Stimulated activated CD8-positive, alpha-beta memory T cell treated with anti-CD3 and anti-CD28 coated beads, Interleukin-7, amount 100 ng/mL, for 1 hour (primary cell): ENCODE data around the gene LSM14A.
A peak's percentile ranks its signal among the peaks of the same experiment; 100 is the strongest.
"Not testable (repeated sequence)": the region's sequence is repeated elsewhere in the genome, so short reads cannot be mapped to it uniquely, and the experiment has no call there.

Source experiments
- DNase-seq, 2 donors: peaks; one replicate each; pipeline ENCODE4 v3.0.0-alpha.2; 2020; ENCODE audit warnings: low read depth in 2 of 2

The LSM14A gene

GRCh38 chr19:34189917-34190425 is 17.7 kb downstream of the LSM14A start:
- no peak for DNase-seq

DNA sequence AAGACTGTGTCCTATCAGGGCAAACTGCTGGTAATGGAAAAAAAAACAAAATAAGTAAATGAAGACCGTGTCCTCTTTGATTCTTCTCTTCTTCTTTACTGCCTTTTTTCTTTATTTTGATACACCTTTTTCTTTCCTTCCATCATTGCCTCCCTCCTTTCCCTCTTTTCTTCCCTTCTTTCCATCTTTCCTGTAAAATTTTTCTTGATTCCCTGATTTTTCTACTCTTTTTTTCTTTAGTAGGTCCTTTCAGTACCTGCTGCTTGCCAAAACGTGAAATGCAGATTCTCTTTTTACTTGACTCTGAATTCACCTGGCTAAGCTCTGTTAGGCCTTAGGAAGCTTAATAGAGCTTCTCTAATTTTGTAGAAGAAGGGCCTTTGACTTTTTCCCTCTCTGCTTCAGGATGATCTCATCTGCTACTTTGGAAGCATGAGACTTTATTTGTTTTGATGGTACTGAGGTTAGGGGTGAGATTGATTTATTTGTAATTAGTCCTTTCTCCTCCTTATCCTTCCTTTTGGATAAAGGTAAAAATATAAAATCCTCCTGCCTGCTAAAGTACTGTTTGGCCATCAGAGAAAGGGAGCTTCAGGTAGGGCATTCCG is 19.2 kb downstream of the LSM14A start:
- no peak for DNase-seq

GRCh38 chr19:34193439-34193838 is 21.1 kb downstream of the LSM14A start:
- no peak for DNase-seq

- no peak for DNase-seq
Measured at GRCh38 chr19:34193876-34194275, 21.6 kb downstream of the LSM14A start.

DNA sequence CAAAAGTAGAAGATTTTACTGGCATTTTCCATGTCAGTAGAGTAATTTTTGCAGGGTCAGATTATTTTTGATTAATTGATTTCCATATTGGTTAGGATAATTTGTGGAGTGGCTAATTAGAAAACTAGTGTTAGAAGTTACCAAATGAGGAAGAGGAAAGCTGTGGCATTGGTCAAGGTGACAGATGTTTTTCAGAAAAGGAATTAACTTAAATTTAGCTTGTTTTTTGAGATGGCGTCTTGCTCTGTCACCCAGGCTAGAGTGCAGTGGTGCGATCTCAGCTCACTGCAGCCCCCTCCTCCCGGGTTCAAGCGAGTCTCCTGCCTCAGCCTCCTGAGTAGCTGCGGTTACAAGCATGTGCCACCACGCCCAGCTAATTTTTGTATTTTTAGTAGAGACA is 28.8 kb downstream of the LSM14A start:
- DNase-seq: no peak

- not testable (repeated sequence) for DNase-seq
Measured at GRCh38 chr19:34205324-34205723, 33.0 kb downstream of the LSM14A start.

GRCh38 chr19:34208291-34208884 is 36.1 kb downstream of the LSM14A start:
- DNase-seq: no peak

DNA sequence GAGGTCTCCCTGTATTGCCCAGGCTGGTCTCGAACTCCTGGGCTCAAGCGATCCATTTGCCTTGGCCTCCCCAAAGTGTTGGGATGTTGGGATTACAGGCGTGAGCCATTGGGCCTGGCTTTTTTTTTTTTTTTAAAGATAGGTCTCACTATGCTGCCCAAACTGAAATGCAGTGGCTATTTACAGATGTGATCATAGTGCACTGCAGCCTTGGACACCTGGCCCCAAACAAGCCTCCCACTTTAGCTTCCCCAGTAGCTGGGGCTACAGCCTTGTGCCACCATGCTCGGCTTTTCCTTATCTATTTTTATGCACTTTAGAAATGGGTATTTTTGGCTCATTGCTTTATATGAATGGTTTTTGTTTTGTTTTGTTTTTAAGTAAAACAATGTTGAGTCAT is 37.4 kb downstream of the LSM14A start:
- DNase-seq: no peak

DNA sequence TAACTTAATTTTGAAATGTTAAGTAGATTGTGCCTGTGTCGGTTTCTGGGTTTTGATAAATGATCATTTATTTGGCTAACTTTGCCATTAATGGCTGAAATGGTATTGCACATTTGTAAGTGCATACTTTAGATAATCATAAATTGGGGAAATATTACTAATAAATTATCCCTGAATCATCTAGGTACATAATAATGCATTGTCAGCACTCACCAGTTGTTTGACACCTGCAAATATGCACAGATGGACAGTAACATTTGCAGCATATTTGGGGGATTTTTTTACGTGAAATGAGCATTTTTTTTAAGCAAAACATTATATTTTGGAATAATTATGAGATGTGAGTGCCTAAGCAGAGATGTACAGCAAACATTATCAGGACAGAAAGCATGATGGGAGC is 41.0 kb downstream of the LSM14A start:
- no peak for DNase-seq

DNA sequence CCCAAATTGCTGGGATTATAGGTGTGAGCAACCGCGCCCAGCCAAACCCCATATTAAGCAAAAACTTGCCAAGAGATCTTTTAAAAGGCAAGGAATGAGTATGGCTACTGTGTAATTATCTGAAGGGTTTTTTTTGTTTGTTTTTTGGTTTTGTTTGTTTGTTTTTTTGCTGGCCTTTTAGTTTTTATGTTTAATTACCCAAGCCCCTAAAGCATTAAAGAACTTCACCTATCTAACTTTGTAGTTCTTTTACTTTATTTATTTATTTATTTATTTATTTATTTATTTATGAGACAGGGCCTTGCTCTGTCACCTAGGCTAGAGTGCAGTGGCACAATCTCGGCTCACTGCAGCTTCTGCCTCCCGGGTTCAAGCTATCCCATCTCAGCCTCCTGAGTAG is 41.7 kb downstream of the LSM14A start:
- DNase-seq: no peak

- no peak for DNase-seq
Measured at GRCh38 chr19:34215006-34215665, 42.8 kb downstream of the LSM14A start.

GRCh38 chr19:34215666-34216038 is 43.3 kb downstream of the LSM14A start:
- DNase-seq: no peak

DNA sequence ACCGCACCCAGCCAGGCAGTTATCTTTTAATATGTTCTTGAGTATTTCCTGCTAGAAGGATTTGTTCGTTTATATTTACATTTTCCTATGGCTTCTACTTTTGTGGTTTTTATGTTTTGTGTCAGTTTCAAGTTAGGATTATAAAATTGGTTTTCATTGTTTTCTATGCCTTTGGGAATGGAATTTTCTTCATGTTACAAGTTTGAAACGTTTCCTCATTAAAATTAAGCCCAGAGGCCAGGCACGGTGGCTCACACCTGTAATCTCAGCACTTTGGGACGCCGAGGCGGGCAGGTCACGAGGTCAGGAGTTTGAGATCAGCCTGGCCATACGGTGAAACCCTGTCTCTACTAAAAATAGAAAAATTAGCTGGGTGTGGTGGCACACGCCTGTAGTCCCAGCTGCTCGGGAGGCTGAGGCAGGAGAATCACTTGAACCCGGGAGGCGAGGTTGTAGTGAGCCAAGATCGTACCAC is 44.5 kb downstream of the LSM14A start:
- DNase-seq: not testable (repeated sequence)

DNA sequence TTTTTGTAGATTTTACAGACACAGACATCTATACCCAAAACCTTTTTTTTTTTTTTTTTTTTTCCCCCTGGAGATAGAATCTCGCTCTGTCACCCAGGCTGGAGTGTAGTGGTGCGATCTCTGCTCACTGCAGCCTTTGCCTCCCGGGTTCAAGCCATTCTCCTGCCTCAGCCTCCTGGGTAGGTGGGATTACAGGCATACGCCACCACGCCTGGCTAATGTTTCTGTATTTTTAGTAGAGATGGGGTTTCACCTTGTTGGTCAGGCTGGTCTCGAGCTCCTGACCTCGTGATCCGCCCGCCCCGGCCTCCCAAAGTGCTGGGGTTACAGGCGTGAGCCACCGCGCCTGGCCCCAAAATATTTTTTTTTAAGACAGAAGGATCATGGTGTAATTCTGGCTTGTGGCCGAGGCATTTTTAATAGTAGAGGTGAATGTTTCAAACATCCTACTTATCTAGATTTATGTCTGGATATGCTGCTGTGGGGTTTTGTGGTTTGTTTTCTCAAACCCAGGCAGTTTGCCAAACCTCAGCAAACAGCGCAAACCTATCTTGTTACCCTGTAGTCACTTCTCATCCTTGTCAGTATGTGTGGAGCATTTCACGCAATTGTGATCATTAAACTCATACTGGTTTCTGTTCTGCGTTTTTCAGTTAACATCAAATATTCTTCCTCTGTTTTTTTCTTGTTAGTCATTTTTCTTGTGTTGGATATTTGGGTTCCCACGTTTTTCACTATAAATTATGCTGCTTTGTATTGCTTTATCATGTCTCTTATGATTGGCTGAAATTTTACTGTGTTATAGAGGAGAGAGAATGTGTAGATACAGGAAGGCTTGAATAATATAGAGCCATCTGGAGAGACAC is 45.9 kb downstream of the LSM14A start:
- peak; percentile 19 to 24 for DNase-seq

GRCh38 chr19:34218818-34219164 is 46.5 kb downstream of the LSM14A start:
- no peak for DNase-seq

DNA sequence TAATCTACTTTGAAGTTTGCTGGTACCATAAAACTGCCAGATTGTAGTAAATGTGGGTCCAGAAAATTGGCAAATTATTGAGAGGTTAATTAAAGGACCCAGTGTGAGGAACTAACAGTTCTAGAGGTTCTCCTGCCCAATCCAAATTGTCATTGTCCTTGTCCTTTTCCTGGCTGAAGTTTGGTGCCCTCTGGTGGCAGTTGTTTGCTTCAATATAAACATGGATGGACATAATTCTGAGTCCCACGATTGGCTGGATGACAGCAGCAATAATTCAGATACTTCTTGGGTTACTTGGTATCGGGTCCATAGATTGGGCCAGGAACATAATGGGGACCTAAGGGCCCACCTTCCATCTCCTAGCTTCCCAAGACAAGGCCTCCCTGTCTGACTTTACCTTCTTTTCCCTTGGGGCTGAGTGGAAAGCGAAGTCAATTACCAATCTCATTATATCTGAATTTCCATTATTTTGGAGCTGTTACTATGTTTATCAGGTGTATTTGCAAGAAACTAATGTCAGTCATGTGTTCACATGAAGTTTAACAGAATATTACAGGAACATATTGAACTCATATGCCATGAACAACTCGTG is 48.3 kb downstream of the LSM14A start:
- DNase-seq: peak in 1 of 2 donors; percentile 27

GRCh38 chr19:34222386-34222785 is 50.1 kb downstream of the LSM14A start:
- DNase-seq: no peak

DNA sequence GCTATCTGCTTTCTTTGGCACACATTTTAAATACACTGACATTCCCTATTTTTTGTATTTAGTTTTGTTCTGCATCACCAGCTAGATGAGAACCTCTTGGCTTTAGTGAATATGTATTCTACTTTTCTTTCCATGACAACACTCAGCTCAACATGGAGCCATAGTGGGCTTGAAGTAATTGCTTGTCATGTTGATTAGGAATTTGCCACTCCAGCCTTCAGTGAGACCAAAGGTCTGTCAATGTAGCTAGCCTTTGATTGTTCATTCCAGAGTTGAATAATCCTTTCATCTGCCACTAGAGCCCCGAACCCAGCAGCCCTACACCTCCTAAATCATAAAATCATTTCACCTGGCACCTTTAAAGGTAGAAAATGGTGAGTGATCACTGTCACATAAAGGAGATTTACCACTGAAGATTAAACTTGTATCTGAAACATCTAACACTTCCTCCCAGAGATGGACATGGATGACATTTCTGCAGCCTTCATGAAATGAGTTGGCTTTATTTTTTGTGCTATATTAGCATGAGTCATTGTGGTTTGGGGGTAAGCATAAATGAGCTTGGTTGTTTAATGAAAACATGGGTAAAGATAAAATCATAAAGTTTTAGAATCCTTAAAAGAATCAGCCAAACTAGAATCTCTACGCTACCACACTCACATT is 52.8 kb downstream of the LSM14A start:
- no peak for DNase-seq

GRCh38 chr19:34225659-34226015 is 53.3 kb downstream of the LSM14A start:
- no peak for DNase-seq

- no peak for DNase-seq
Measured at GRCh38 chr19:34226036-34226435, 53.7 kb downstream of the LSM14A start.

GRCh38 chr19:34228347-34228746 is 56.0 kb downstream of the LSM14A start:
- no peak for DNase-seq
